GM18520 (cell line): ENCODE measurements around the gene ITM2C.

Experiments used
- ATAC-seq: cut with Tn5 transposase; IDR thresholded peaks from one replicate; pipeline ENCODE4 v1.9.1; 2021; ENCODE audit not compliant: unreplicated experiment

The ITM2C gene

GRCh38 chr2:230850358-230850658 is 14.4 kb upstream of the ITM2C start:
- ATAC-seq, result no peak

- no peak for ATAC-seq
Observed at GRCh38 chr2:230852113-230852512, 12.6 kb upstream of the ITM2C start.

- ATAC-seq, result no peak
Observed at GRCh38 chr2:230861552-230862255, 3.0 kb upstream of the ITM2C start.

DNA sequence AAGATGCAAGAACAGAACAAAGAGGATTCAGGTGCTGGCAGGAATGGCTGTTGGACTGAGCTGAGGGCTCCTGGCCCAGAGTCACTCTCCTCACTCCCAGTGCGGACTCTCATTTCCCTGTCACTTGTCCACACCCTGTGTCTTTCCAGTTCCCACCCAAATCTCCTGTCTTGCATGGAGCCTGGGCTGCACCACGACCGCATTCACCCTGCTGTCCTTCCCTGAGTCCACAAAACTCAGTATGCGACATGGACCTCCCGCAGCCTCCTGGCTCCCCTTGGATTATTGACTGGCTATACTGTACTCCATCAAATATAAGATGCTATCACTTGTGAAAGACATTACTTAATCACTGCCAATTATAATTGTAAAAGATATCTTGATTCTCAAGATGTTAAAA is 2.5 kb upstream of the ITM2C start:
- no peak for ATAC-seq

DNA sequence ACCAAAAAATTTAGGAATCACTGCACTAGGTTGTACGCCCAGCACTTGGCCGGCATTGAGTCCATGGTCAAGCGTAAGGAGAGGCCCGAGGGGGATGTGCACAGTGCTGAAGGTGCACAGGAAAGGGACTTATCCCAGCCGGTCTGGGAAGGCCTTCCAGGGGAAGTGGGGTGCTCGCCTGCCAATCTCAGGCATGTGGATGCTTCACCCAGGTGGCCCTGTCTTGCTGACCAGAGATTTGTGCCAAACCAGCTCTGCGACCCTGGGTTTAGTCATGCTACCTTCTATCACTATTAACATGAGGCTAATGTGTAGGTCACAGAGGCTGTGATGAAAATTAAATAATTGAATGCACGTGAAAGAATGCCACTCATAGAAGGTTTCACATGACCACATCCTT is 1.7 kb upstream of the ITM2C start:
- ATAC-seq, result no peak

GRCh38 chr2:230863442-230864121 is 1.2 kb upstream of the ITM2C start:
- ATAC-seq, result no peak

GRCh38 chr2:230864122-230864604 is 579 bp upstream of the ITM2C start:
- no peak for ATAC-seq

DNA sequence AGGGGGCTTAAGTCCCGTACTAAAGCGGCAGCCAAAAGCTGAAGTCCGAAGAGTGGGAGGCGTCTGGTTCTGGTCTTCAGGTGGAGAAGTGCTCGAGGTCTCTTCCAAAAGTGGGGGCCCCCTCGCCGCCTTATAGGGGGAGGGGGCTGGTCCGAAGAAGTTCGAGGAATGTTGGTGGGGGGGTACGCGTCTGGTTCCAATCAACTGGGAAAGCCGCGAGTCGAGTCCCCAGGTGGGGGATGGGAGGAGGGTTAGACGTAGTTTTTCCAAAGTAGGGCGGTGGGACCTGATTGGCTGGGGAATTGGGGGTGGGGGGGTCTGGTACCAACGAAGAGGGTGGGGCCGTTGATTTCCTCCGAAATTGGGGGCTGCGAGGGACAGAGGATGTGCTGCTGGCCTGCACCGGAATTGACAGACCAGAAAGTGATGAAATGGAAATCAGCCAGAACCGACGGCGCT is 594 bp downstream of the ITM2C start:
- ATAC-seq, result no peak

DNA sequence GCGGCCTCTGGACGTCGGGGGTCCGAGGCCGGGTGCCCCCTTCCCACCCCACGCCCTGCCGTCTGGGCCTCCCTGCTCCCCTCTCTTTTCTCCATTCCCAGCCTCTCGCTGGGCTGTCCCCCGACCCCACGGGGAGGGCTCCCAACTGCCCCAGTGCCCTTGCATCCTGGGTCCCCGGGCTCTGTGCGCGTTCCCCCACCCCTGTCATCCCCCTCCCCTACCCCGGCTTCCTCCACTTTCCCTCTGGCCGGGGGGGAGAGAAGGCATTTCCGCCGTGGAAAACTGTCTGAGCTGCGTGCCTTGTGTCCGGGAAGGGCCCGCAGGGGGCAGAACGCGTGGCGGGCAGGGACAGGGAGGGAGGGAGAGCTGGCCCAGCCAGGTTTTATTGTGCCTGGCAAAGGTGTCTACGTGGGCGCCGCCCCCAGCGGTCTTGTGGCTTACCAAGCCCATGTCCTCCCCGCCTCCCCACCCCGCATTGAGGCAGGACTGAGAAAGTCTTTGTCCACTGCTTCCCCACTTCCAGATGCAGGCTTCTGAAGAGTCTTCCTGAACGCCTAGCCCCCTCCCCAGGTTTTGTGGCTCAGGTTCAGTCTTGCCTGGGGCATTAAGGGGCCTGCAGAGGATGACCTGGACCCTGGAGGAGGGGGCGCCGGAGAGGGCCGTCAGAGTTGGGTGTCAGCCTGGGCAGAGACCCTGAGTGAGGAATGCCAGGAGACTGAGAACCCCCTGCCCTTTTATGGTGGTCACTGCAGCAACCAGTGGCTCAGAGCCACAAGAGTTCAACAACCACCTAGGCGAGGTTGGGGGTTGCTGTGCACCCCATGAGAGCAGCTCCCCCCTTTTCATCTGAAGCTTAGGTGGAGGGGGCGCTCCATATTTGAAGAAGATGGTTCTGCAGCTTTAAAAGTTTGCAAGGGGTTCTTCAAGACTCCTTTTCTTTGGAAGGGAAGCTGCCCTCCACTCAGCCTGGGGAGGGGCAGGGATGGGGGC is 1.3 kb downstream of the ITM2C start:
- ATAC-seq, result no peak

DNA sequence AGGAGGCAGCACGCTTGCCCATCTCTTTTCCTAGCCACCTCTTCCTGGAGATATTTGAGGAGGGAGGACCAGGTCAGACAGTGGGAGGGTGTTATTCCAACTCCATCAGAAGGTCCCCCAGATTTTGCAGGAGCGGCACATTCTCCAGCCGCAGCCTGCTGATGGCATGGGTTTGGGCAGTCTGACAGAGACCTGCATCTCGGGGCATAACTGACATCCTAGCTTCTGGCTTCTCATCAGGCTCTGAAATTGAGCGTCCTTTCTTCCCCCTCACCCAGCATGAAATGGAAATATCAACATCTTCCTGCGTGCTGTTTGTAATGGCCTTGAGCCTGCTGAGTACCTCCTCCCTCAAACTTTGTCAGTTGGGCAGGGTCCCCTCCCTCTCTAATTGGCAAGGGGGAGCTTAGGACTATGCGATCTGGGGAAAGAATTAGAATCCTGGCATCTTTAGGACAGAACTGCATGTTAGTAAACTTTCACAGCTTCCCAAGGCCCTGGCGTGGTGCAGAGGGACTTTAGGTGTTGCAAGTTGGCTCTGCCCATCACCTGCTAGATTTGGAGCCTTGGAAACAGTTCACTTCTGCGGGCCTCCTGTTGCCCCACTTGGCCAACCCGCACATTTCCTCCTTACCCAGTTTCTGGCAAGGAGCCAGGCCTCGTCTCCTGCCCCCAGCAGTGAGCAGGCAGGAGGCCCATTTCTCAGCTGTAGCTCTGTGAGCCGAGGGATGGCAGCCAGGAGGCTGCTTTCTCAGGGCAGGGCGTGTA is 2.2 kb downstream of the ITM2C start:
- ATAC-seq, result no peak

DNA sequence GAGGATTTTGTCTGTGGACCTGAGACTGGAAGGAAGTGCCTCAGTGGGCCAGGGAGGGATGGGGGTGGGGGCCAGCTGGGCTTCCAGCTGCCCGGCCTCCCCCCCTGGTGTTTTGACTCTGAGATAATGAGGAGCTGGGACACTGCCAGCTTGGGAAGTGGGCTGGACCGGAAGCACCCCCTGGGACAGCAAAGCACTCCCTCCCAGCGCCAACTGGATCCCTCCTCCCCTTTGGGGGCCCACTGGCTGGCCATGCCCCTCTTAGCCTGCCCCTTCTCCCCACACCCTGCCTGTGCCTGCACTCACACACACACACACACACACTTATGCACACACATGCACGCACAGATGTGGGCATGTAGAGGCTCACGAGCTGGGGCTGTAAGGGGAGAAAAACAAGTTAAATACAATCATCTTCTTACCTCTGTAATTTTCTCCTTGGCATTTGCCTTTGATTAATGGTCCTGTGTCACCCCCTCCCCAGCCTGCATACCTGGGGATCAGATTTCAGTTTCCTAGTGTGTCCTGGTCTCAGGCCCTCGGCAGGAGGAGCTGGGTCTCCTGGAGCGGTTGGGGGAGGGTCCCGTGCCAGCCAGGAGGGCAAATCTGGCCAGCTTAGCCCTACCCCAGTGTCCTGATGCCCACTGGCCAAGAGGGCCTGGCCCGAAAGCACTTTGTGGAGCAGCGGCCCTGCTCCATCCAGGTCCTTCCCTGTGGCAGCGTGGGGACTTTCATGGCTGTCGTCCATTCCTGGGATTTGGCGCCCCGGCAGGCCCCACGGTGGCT is 3.6 kb downstream of the ITM2C start:
- no peak for ATAC-seq

DNA sequence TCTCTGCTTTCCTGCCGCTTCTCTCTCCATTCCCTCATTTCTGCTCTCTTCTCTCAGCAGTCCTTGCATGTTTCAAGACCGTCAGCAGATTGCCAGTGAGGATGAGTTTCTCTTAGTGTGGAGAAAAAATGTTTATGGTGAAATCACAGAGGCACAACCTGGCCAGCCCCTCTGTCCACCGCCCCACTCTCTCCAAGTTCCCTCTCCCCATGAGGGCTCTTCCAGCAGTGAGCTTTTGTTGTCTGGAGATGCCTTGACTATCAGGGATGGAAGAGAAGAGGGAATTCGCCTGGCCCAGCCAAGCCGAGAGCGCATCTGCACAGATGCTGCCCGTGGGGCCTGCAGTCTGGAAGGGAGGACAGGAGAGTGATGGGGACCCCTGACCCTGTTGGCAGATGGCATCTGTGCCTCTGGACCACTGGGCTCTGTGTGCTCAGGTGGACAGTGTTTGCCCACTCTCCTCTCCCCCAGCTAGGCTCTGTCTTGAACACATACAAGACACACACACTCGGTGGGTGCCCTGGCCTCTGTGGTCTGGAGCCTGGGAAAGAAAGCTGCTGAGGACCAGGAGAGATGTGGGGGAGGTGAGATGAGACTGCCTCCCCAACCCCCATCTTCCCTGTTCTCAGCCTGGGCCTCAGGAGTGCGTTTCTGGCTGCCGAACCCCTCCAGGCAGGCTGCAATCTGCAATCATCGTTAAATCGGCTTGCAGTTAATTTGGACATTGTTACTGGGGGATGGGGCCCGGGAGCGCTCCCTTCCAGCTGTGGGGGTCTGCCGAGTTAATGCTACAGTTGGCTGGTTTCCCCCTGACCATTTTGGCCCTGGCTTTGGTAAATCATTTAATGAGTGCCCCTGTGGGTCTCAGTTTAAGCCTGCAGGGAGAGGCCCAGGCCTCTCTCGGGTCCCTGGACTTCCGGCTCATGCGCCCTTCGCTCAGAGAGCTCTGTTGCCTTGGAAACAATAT is 4.5 kb downstream of the ITM2C start:
- ATAC-seq, result no peak

- ATAC-seq, result no peak
Observed at GRCh38 chr2:230869914-230870543, 5.3 kb downstream of the ITM2C start.

DNA sequence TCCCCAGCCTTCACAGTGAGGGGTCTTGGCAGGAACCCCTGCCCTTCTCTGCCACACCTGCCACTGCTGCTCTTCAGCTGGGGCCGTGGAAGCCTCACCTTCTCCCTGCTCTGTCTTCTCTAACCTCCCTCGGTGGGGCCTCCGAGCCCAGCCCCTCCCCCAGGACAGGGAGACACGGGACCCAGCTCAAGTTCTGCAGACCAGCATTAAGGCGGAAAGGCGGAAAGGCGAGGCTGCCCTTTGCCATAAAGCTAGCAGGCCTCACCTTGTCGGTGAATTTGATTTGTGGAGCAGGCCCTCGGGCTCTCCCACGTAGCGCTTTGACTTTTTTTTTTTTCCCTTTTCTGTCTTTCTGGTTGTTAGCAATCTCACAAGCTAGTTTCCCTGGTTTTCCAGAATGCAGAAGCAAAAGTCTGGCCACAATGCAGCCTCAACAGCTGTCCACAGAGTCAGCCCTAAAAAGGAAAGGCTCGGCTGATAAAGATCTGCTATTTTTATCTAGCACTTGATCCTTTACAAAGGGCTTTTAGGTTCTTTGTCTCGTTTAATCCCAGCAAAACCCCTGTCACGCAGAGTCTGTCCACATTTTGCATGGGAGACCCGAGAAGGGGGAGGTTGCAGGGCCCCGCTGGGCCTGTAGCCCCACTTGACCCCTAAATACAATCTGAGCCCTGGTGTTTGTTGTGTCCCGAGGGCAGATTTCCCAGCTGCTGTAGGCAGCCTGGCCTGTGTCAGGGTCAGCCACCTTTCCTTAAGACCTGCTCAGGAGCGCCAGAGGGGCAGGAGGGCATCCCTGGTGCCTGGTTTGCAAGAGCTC is 6.0 kb downstream of the ITM2C start:
- ATAC-seq, result no peak

DNA sequence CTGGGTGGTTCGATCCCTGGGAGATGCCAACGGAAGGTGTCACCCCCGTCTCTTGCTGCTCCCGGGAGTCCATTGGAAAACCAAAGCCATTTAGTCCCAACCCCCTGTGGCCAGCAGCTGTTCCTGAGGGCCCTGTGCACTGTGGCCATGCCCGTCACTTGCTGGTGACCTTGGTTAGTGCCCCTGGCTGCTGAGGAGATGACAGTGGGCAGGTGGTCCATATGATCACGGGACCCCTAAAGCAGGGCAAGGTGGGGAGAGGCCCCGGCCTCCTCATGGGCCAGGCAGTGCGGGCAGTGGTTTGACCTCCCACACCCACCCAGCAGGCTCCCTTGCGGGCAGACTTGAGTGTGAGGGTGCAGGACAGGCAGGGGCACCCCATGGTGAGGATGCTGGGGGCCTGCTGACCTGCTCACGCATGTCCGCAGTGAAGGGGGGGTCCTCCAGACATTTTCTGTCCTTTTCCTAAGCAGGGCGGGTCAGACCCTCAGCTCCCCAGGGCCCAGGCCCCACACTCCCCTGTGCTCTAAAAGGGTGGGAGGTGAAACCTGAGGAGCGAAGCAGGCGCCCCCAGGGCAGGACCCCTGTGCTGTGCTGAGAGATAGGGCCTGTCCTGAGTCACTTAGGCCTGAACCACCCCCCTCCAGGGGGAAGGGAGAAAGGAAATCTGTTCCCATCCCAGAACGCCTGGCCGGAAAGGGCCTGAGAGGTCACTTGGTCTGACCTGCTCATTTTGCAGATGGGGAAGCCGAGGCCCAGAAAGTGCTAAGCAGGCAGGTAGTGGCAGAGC is 6.8 kb downstream of the ITM2C start:
- ATAC-seq, result no peak

DNA sequence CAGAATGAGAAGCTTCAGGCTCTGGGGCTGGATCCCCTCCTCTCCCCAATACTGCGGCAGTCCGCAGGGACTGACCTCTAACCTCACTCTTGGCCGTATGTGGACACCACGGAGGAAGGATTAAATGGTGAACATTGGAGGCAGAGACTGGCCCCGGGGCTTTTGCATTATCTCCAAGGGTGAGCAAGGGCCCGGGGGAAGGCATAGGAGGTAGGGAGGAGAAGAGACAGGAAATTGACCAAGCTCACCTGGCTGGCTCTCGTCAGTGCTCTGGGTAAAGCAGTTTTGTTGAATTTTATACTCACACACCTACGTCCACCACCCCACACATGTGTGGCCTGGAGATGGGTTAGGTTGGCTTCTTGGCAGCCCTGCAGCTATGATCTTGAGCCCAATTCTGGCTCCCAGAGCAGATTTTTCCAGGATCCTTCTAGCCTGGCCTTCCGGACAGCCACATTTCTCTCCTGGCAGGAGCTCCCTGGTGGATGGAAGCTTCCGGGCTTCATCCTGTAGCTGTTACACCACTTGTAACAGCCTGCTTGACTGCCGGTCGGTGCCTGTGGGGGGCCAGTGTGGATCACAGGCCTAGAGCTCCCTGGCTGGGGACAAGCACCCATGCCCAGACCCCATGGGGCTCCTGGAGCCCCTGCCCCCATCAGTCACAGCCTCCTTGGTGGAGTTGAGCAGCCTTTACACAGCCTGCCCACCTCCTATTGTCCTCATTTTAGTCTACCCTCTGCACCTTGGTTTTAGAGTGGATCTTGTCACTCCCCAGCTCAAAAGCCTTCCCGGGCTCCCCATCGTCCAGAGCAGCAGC is 7.6 kb downstream of the ITM2C start:
- no peak for ATAC-seq
